HEK293 (cell line): Measurements from ENCODE around the gene TMC4.

Source experiments
- CTCF ChIA-PET: fragments of 350-600 bp; formaldehyde crosslinking; extraction: SDS; loops from one replicate; lab custom pipeline; 2021; ENCODE audit warnings: antibody characterized with exemption; lab: Yijun Ruan, JAX
- POLR2A ChIA-PET: fragments of 300-600 bp; formaldehyde crosslinking; extraction: SDS; loops from one replicate; lab custom pipeline; 2020; ENCODE audit warnings: antibody characterized with exemption, inconsistent platforms; lab: Yijun Ruan, JAX
- H3K27ac ChIP-seq: fragments of 200-500 bp; sonication (Bioruptor generic); 2 replicates; pipeline ENCODE4 v1.5.1; 2014; ENCODE audit warnings: low read depth, low read length, control low read depth, inconsistent platforms; ENCODE audit errors: extremely low read depth
- H3K36me3 ChIP-seq, 2 experiments: fragments of 200-500 bp in 1 of 2; sonication (Bioruptor generic) in 1 of 2; 1 replicate in 1 of 2; 2 replicates in 1 of 2; pipeline ENCODE4 v1.5.1; 2014 to 2017; ENCODE audit warnings: inconsistent platforms in 2 of 2, low read length in 2 of 2; ENCODE audit not compliant: control insufficient read depth in 2 of 2, insufficient read depth in 1 of 2
- H3K4me1 ChIP-seq: fragments of 200-500 bp; sonication (Bioruptor generic); 2 replicates; pipeline ENCODE4 v1.5.1; 2014; ENCODE audit warnings: mild to moderate bottlenecking, low read length, inconsistent platforms; ENCODE audit not compliant: control insufficient read depth, insufficient read depth
- H3K4me3 ChIP-seq: 2 replicates; pipeline ENCODE4 v1.5.1; 2011; ENCODE audit warnings: low read depth, mild to moderate bottlenecking, control low read depth, low read length, moderate library complexity
- H3K9me3 ChIP-seq: fragments of 200-500 bp; sonication (Bioruptor generic); 2 replicates; pipeline ENCODE4 v1.5.1; 2014; ENCODE audit warnings: low read depth, low read length, inconsistent platforms; ENCODE audit not compliant: control insufficient read depth, insufficient read depth
- ATF2 ChIP-seq: fragments of 450-650 bp; formaldehyde crosslinking; IDR thresholded peaks from 2 replicates; pipeline ENCODE4 v1.5.1; 2016; ENCODE audit warnings: missing biosample characterization, missing genetic modification characterization, low read depth
- HOXC10 ChIP-seq: sonication (generic); formaldehyde crosslinking; IDR thresholded peaks from 2 replicates; pipeline ENCODE4 v1.8.1; 2023; ENCODE audit warnings: mild to moderate bottlenecking, missing genetic modification reagents
- KLF1 ChIP-seq: fragments of 450-650 bp; formaldehyde crosslinking; IDR thresholded peaks from 2 replicates; pipeline ENCODE4 v1.5.1; 2016; ENCODE audit warnings: missing biosample characterization, missing genetic modification characterization
- KLF7 ChIP-seq: fragments of 450-650 bp; formaldehyde crosslinking; IDR thresholded peaks from 2 replicates; pipeline ENCODE4 v1.5.1; 2016; ENCODE audit warnings: missing biosample characterization, missing genetic modification characterization, borderline replicate concordance
- MZF1 ChIP-seq: fragments of 450-650 bp; formaldehyde crosslinking; IDR thresholded peaks from 2 replicates; pipeline ENCODE4 v1.5.1; 2017; ENCODE audit warnings: missing biosample characterization, missing genetic modification characterization, borderline replicate concordance
- PBX3 ChIP-seq: sonication (generic); formaldehyde crosslinking; IDR thresholded peaks from 2 replicates; pipeline ENCODE4 v1.8.1; 2022; ENCODE audit warnings: mild to moderate bottlenecking, moderate library complexity, missing genetic modification reagents
- RBAK ChIP-seq: fragments of 450-650 bp; formaldehyde crosslinking; IDR thresholded peaks from 2 replicates; pipeline ENCODE4 v1.5.1; 2016; ENCODE audit warnings: missing biosample characterization, missing genetic modification characterization
- SCRT1 ChIP-seq: fragments of 450-650 bp; formaldehyde crosslinking; IDR thresholded peaks from 2 replicates; pipeline ENCODE4 v1.5.1; 2016; ENCODE audit warnings: missing biosample characterization, missing genetic modification characterization, borderline replicate concordance
- SCRT2 ChIP-seq: fragments of 450-650 bp; formaldehyde crosslinking; IDR thresholded peaks from 2 replicates; pipeline ENCODE4 v1.5.1; 2016; ENCODE audit warnings: missing biosample characterization, missing genetic modification characterization
- SP3 ChIP-seq: fragments of 450-650 bp; formaldehyde crosslinking; IDR thresholded peaks from 2 replicates; pipeline ENCODE4 v1.5.1; 2016; ENCODE audit warnings: missing biosample characterization, missing genetic modification characterization
- SP7 ChIP-seq: fragments of 450-650 bp; formaldehyde crosslinking; IDR thresholded peaks from 2 replicates; pipeline ENCODE4 v1.5.1; 2016; ENCODE audit warnings: missing biosample characterization, missing genetic modification characterization
- ZNF132 ChIP-seq: fragments of 450-650 bp; formaldehyde crosslinking; IDR thresholded peaks from 2 replicates; pipeline ENCODE4 v1.5.1; 2017; ENCODE audit warnings: missing biosample characterization, missing genetic modification characterization, borderline replicate concordance
- ZNF174 ChIP-seq: fragments of 450-650 bp; formaldehyde crosslinking; IDR thresholded peaks from 2 replicates; pipeline ENCODE4 v1.5.0; 2017; ENCODE audit warnings: missing biosample characterization, mild to moderate bottlenecking, missing genetic modification characterization
- ZNF211 ChIP-seq: fragments of 450-650 bp; formaldehyde crosslinking; IDR thresholded peaks from 2 replicates; pipeline ENCODE4 v1.5.1; 2016; ENCODE audit warnings: low read depth, missing biosample characterization, missing genetic modification characterization
- ZNF221 ChIP-seq: fragments of 450-650 bp; formaldehyde crosslinking; IDR thresholded peaks from 2 replicates; pipeline ENCODE4 v1.5.1; 2017; ENCODE audit warnings: missing biosample characterization, missing genetic modification characterization, borderline replicate concordance
- ZNF223 ChIP-seq: fragments of 450-650 bp; formaldehyde crosslinking; IDR thresholded peaks from 2 replicates; pipeline ENCODE4 v1.5.1; 2016; ENCODE audit warnings: missing biosample characterization, missing genetic modification characterization
- ZNF335 ChIP-seq: fragments of 450-650 bp; formaldehyde crosslinking; conservative IDR thresholded peaks from 2 replicates; pipeline ENCODE4 v1.5.1; 2016; ENCODE audit warnings: missing biosample characterization, missing genetic modification characterization
- ZNF621 ChIP-seq: fragments of 450-650 bp; formaldehyde crosslinking; IDR thresholded peaks from 2 replicates; pipeline ENCODE4 v1.5.1; 2017; ENCODE audit warnings: missing biosample characterization, missing genetic modification characterization
- ZNF645 ChIP-seq: fragments of 450-650 bp; formaldehyde crosslinking; IDR thresholded peaks from 2 replicates; pipeline ENCODE4; 2016; ENCODE audit warnings: missing biosample characterization, missing genetic modification characterization
- ZNF747 ChIP-seq: fragments of 450-650 bp; formaldehyde crosslinking; IDR thresholded peaks from 2 replicates; pipeline ENCODE4 v1.5.1; 2016; ENCODE audit warnings: missing biosample characterization, missing genetic modification characterization
- ZNF76 ChIP-seq: fragments of 450-650 bp; formaldehyde crosslinking; IDR thresholded peaks from 2 replicates; pipeline ENCODE4; 2016; ENCODE audit warnings: low read depth, missing biosample characterization, missing genetic modification characterization, borderline replicate concordance
- ZSCAN4 ChIP-seq: fragments of 450-650 bp; formaldehyde crosslinking; IDR thresholded peaks from 2 replicates; pipeline ENCODE4 v1.5.1; 2017; ENCODE audit warnings: missing biosample characterization, missing genetic modification characterization
- TF ChIP-seq, protein P1 (sequence below): fragments of 450-650 bp; formaldehyde crosslinking; IDR thresholded peaks from 2 replicates; pipeline ENCODE4 v1.5.1; 2016; ENCODE audit warnings: missing biosample characterization, missing genetic modification characterization
- TF ChIP-seq, protein P2 (sequence below): fragments of 450-650 bp; formaldehyde crosslinking; IDR thresholded peaks from 2 replicates; pipeline ENCODE4 v1.5.1; 2016; ENCODE audit warnings: missing biosample characterization, missing genetic modification characterization

TMC4 gene

GRCh38 chr19:54127688-54128440 lies 45.1 kb downstream of the TMC4 start:
- Histone ChIP-seq H3K4me3 (no peak overlapping the region), H3K36me3 (peaks cover 17 to 84% of the 10 kb centered on the region in 2 experiments), H3K27ac (no peak overlapping the region), H3K9me3 (no peaks in the 10 kb centered on the region), H3K4me1 (no peaks in the 10 kb centered on the region)
- TF ChIP-seq SCRT2 (tag by site-specific recombination): peak; percentile 78
- TF ChIP-seq SCRT1: peak; percentile 58; the same call in 1 of the 2 replicates
- no peak for TF ChIP-seq ZNF76 (tag by site-specific recombination)
- no peak for TF ChIP-seq ZNF132 (tag by site-specific recombination)
- no peak for TF ChIP-seq MZF1 (tag by site-specific recombination)
- TF ChIP-seq, protein P1, sequence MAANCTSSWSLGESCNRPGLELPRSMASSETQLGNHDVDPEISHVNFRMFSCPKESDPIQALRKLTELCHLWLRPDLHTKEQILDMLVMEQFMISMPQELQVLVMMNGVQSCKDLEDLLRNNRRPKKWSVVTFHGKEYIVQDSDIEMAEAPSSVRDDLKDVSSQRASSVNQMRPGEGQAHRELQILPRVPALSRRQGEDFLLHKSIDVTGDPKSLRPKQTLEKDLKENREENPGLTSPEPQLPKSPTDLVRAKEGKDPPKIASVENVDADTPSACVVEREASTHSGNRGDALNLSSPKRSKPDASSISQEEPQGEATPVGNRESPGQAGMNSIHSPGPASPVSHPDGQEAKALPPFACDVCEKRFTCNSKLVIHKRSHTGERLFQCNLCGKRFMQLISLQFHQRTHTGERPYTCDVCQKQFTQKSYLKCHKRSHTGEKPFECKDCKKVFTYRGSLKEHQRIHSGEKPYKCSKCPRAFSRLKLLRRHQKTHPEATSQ (tag by site-specific recombination): no peak
- ChIA-PET POLR2A (interaction anchor here (0.6 to 6.2 kb wide), 2 partner anchors 9 to 244 kb away, joined by 3 to 37 read pairs; partner anchors contain the start of gene CNOT3), CTCF (interaction anchor here (0.5 kb wide), 1 partner anchor 1314 kb away, joined by 3 read pairs; no protein-coding TSS in a partner anchor)

DNA sequence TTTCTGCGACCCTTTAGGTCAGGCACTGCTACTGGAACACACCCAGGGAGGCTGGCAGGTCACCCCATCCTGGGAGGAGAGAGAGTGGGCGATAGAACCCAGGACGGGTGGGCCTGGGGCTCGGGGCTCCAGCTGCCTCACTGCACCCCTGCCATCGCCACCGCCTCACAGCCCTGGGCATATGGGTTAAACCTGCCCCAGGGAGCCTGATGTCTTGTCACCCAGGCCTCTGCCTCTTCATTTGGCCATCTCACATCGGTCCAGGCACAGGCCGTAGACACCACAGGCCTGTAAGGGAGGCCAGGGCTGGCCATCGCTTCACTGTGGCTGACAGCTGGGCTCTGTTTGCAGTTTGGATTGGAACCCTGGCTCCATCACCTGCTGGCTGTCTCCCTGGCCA lies 47.2 kb downstream of the TMC4 start:
- TF ChIP-seq PBX3 (CRISPR knock-in tag) (no peak), ZNF211 (tag by site-specific recombination) (no peak), ATF2 (tag by site-specific recombination) (no peak), SP7 (no peak), RBAK (tag by site-specific recombination) (no peak), ZNF621 (tag by site-specific recombination) (no peak), ZNF221 (tag by site-specific recombination) (no peak), ZNF223 (no peak), KLF1 (tag by site-specific recombination) (no peak), ZSCAN4 (tag by site-specific recombination) (no peak), ZNF747 (tag by site-specific recombination) (no peak), HOXC10 (CRISPR knock-in tag) (no peak), ZNF645 (tag by site-specific recombination) (no peak), SP3 (tag by site-specific recombination) (no peak), ZNF335 (tag by site-specific recombination) (no peak), KLF7 (no peak), ZNF174 (tag by site-specific recombination) (no peak)
- TF ChIP-seq, protein P2, sequence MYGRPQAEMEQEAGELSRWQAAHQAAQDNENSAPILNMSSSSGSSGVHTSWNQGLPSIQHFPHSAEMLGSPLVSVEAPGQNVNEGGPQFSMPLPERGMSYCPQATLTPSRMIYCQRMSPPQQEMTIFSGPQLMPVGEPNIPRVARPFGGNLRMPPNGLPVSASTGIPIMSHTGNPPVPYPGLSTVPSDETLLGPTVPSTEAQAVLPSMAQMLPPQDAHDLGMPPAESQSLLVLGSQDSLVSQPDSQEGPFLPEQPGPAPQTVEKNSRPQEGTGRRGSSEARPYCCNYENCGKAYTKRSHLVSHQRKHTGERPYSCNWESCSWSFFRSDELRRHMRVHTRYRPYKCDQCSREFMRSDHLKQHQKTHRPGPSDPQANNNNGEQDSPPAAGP (tag by site-specific recombination): no peak
- ChIA-PET POLR2A (interaction anchor here (1.1 to 6.2 kb wide), 2 partner anchors 11 kb away, joined by 5 to 37 read pairs; partner anchors contain the start of genes CNOT3, PRPF31 and TFPT), CTCF (interaction anchor here (0.6 kb wide), 1 partner anchor 28 kb away, joined by 3 read pairs; no protein-coding TSS in a partner anchor)
- Histone ChIP-seq H3K4me1 (no peaks in the 10 kb centered on the region), H3K36me3 (peaks cover 12 to 89% of the 10 kb centered on the region in 2 experiments; a peak in 2 of 3 replicates), H3K4me3 (no peak overlapping the region), H3K27ac (no peak overlapping the region), H3K9me3 (no peaks in the 10 kb centered on the region)
